B cell (primary cell): ENCODE measurements around the gene MT3. TPM values are rescaled to one million over a fixed set of nuclear protein-coding genes. Genes with fewer than 3 reads are reported as not detected.
A peak's percentile ranks its signal among the peaks of the same experiment; 100 is the strongest.

Experiments used
- ATAC-seq: fragments of 200-7000 bp; cut with Tn5 transposase; one replicate; pipeline ENCODE4 v1.10.0; 2021; ENCODE audit warnings: low read depth, mild to moderate bottlenecking, moderate number of reproducible peaks, moderate library complexity
- CTCF ChIA-PET: fragments of 350-600 bp; sonication (Branson Sonifier 250); formaldehyde crosslinking; loops from one replicate; lab custom pipeline; 2021; ENCODE audit warnings: antibody characterized with exemption, inconsistent platforms; lab: Charles Lee
- POLR2A ChIA-PET: fragments of 350-600 bp; sonication (Branson Sonifier 250); formaldehyde crosslinking; loops from one replicate; lab custom pipeline; 2021; ENCODE audit warnings: antibody characterized with exemption; lab: Charles Lee
- DNase-seq: peaks from one replicate; pipeline ENCODE4 v3.0.0; 2013
- H2AFZ ChIP-seq: 2 replicates; pipeline ENCODE4 v1.6.1; 2012; ENCODE audit warnings: mild to moderate bottlenecking, low read depth, low read length; ENCODE audit not compliant: insufficient read depth, poor library complexity, severe bottlenecking
- H3K27ac ChIP-seq, 2 donors: 1 replicate in 1 of 2; 2 replicates in 1 of 2; pipeline ENCODE4 v1.5.1; 2012 to 2013; ENCODE audit warnings: low read length in 2 of 2, mild to moderate bottlenecking in 2 of 2, moderate library complexity in 1 of 2
- H3K27me3 ChIP-seq, 4 experiments: fragments of 200-600 bp in 1 of 4; sonication (generic) in 1 of 4; replicated peaks in 1 of 4; 1 replicate in 2 of 4; 2 replicates in 2 of 4; pipeline versions ENCODE4 v1.6.1 to v1.7.0; 2013 to 2016; ENCODE audit warnings: low read length in 3 of 4, mild to moderate bottlenecking in 2 of 4, mixed read lengths in 1 of 4, moderate library complexity in 1 of 4; ENCODE audit not compliant: insufficient read depth in 4 of 4, control insufficient read depth in 3 of 4; ENCODE audit errors: control extremely low read depth in 1 of 4
- H3K36me3 ChIP-seq, 2 experiments: replicated peaks in 1 of 2; 1 replicate in 1 of 2; 2 replicates in 1 of 2; pipeline versions ENCODE4 v1.6.1 to v1.7.1; 2013; ENCODE audit warnings: low read length in 1 of 2; ENCODE audit not compliant: insufficient read depth in 2 of 2, control insufficient read depth in 1 of 2; ENCODE audit errors: control extremely low read depth in 1 of 2, extremely low read depth in 1 of 2
- H3K4me1 ChIP-seq, 2 donors: fragments of 200-600 bp in 1 of 2; sonication (generic) in 1 of 2; 1 replicate in 1 of 2; 2 replicates in 1 of 2; pipeline versions ENCODE4 v1.5.1 to v1.6.1; 2013 to 2017; ENCODE audit warnings: low read length in 2 of 2; ENCODE audit not compliant: control insufficient read depth in 2 of 2, insufficient read depth in 2 of 2
- H3K4me2 ChIP-seq: replicated peaks from 2 replicates; pipeline ENCODE3; 2012; ENCODE audit warnings: mild to moderate bottlenecking, low read depth, low read length; ENCODE audit not compliant: poor library complexity, severe bottlenecking
- H3K4me3 ChIP-seq, 5 experiments: fragments of 200-600 bp in 1 of 5; sonication (generic) in 1 of 5; 1 replicate in 3 of 5; 2 replicates in 2 of 5; pipeline versions ENCODE4 v1.5.1 to v1.7.0; 2011 to 2016; ENCODE audit warnings: low read length in 4 of 5, mild to moderate bottlenecking in 4 of 5, low read depth in 2 of 5, control low read depth in 1 of 5, moderate library complexity in 1 of 5; ENCODE audit not compliant: insufficient read depth in 1 of 5; ENCODE audit errors: control extremely low read depth in 1 of 5, extremely low read depth in 1 of 5
- H3K79me2 ChIP-seq: fragments of 200-600 bp; sonication (generic); one replicate; pipeline ENCODE4 v1.6.0; 2016; ENCODE audit warnings: low read length; ENCODE audit not compliant: control insufficient read depth, insufficient read depth
- H3K9ac ChIP-seq: fragments of 200-600 bp; sonication (generic); 2 replicates; pipeline ENCODE4 v1.6.1; 2017; ENCODE audit warnings: mild to moderate bottlenecking, low read length, moderate library complexity
- H3K9me3 ChIP-seq, 3 donors: one replicate each; pipeline versions ENCODE4 v1.6.1 to v1.7.1; 2013; ENCODE audit warnings: low read length in 2 of 3; ENCODE audit not compliant: control insufficient read depth in 2 of 3, insufficient read depth in 1 of 3; ENCODE audit errors: control extremely low read depth in 1 of 3
- H4K20me1 ChIP-seq: 2 replicates; pipeline ENCODE4 v1.6.0; 2012; ENCODE audit warnings: mild to moderate bottlenecking, low read length; ENCODE audit not compliant: insufficient read depth, control insufficient read depth, poor library complexity, severe bottlenecking
- H3K27ac Mint-ChIP-seq: one replicate; pipeline ENCODE4 v1.8.0; 2021; ENCODE audit warnings: mixed read lengths
- H3K27me3 Mint-ChIP-seq: one replicate; pipeline ENCODE4 v1.8.0; 2021; ENCODE audit warnings: mixed read lengths
- H3K4me1 Mint-ChIP-seq: one replicate; pipeline ENCODE4 v1.8.0; 2021; ENCODE audit warnings: mixed read lengths
- H3K4me3 Mint-ChIP-seq: one replicate; pipeline ENCODE4 v1.8.0; 2021; ENCODE audit warnings: mixed read lengths
- H3K9me3 Mint-ChIP-seq: one replicate; pipeline ENCODE4 v1.8.0; 2022; ENCODE audit warnings: mixed read lengths; ENCODE audit not compliant: insufficient read depth
- EZH2 ChIP-seq: IDR thresholded peaks from 2 replicates; pipeline ENCODE4 v1.6.1; 2012; ENCODE audit warnings: borderline replicate concordance, low read depth, mild to moderate bottlenecking, moderate library complexity, low read length; ENCODE audit not compliant: insufficient read depth, poor library complexity, severe bottlenecking
- WGBS: methylation state at CpG from one replicate; pipeline ENCODE4 v1.1.5; 2013; ENCODE audit warnings: missing lambda C conversion rate; ENCODE audit not compliant: insufficient coverage; 5-methylcytosine and 5-hydroxymethylcytosine counted together
- intact Hi-C: fragments of 100-400 bp; cut with micrococcal nuclease; formaldehyde crosslinking; loops from one replicate; pipeline ENCODE4 v1.10.0; 2022
- polyA plus RNA-seq: library from polyadenylated mRNA; depleted of rRNA; stranded (reverse); fragments of >200 nt; gene quantifications from 2 replicates; pipeline ENCODE4 v1.2.3, GENCODE V29; 2012
- total RNA-seq, 2 donors: library from RNA; stranded (reverse); fragments of 120-200 nt in 1 of 2; gene quantifications; 1 replicate in 1 of 2; 2 replicates in 1 of 2; pipeline versions ENCODE4 v1.2.3 to v1.2.4, GENCODE V29; 2013 to 2022
- TF ChIP-seq, protein P1 (sequence below): fragments of 200-600 bp; IDR thresholded peaks from one replicate; pipeline ENCODE4 v1.8.0; 2022; ENCODE audit warnings: antibody characterized with exemption, mild to moderate bottlenecking

Gene MT3
- total and polyA plus RNA-seq, 2 donors (not counting 1 experiment from before 2014, with no cell fraction given): not detected

DNA sequence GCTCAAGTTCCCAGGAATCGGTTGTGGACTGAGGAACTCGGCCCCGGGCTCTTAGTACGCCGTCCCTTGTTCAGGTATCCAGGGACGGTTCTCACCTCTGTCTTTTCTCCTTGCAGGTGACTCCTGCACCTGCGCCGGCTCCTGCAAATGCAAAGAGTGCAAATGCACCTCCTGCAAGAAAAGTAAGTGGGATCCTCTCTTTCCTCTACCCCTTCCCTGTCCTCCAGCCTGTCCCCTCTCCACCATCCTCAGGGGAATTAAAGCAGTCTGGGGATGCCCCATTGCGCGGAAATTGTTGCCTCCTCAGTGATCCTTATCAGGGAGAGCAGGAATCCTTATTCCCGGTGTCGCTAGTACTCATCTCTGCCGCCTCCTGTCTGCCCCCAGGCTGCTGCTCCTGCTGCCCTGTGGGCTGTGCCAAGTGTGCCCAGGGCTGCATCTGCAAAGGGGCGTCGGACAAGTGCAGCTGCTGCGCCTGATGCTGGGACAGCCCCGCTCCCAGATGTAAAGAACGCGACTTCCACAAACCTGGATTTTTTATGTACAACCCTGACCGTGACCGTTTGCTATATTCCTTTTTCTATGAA lies 19.6 kb downstream of the MT3 start:
- H3K4me1 ChIP-seq: peaks cover 21 to 41% of the 10 kb centered on the region in 2 donors
- H3K79me2 ChIP-seq: no peaks in the 10 kb centered on the region
- peak overlapping the region; percentile 66 for H3K9ac ChIP-seq
- TF ChIP-seq EZH2: no peak
- TF ChIP-seq, protein P1, sequence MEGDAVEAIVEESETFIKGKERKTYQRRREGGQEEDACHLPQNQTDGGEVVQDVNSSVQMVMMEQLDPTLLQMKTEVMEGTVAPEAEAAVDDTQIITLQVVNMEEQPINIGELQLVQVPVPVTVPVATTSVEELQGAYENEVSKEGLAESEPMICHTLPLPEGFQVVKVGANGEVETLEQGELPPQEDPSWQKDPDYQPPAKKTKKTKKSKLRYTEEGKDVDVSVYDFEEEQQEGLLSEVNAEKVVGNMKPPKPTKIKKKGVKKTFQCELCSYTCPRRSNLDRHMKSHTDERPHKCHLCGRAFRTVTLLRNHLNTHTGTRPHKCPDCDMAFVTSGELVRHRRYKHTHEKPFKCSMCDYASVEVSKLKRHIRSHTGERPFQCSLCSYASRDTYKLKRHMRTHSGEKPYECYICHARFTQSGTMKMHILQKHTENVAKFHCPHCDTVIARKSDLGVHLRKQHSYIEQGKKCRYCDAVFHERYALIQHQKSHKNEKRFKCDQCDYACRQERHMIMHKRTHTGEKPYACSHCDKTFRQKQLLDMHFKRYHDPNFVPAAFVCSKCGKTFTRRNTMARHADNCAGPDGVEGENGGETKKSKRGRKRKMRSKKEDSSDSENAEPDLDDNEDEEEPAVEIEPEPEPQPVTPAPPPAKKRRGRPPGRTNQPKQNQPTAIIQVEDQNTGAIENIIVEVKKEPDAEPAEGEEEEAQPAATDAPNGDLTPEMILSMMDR: no peak
- H3K4me1 Mint-ChIP-seq: peaks cover 37% of the 10 kb centered on the region
- CTCF ChIA-PET: interaction anchor here (1.0 to 2.2 kb wide), 6 partner anchors 9 to 291 kb away, joined by 3 to 18 read pairs (median 4); no protein-coding TSS in a partner anchor
- ATAC-seq (no peak), DNase-seq (no peak)
- no peaks in the 10 kb centered on the region for H3K27me3 ChIP-seq
- intact Hi-C loops: loop anchor here (1.0 to 10.0 kb wide), 12 partner anchors 22 to 636 kb away; partner anchors contain the start of genes ARL2BP, MT1F, MT1X and NUDT21
- H4K20me1 ChIP-seq: no peaks in the 10 kb centered on the region
- POLR2A ChIA-PET: interaction anchor here (1.3 kb wide), 1 partner anchor 34 kb away, joined by 3 read pairs; no protein-coding TSS in a partner anchor
- peak overlapping the region; percentile 88 for H3K27ac Mint-ChIP-seq
- no peaks in the 10 kb centered on the region for H3K9me3 Mint-ChIP-seq
- H3K4me3 ChIP-seq: peak overlapping the region; percentile 60 to 77 (median 73)
- peak overlapping the region; percentile 77 for H2AFZ ChIP-seq
- WGBS: 0% methylated on average over 16 of the region's 21 CpGs
- peak overlapping the region; percentile 86 for H3K4me2 ChIP-seq
- peak overlapping the region; percentile 97 for H3K4me3 Mint-ChIP-seq
- no peaks in the 10 kb centered on the region for H3K27me3 Mint-ChIP-seq
- H3K27ac ChIP-seq: peak overlapping the region in 1 of 2 donors; percentile 12
- no peaks in the 10 kb centered on the region for H3K36me3 ChIP-seq
- no peaks in the 10 kb centered on the region for H3K9me3 ChIP-seq

DNA sequence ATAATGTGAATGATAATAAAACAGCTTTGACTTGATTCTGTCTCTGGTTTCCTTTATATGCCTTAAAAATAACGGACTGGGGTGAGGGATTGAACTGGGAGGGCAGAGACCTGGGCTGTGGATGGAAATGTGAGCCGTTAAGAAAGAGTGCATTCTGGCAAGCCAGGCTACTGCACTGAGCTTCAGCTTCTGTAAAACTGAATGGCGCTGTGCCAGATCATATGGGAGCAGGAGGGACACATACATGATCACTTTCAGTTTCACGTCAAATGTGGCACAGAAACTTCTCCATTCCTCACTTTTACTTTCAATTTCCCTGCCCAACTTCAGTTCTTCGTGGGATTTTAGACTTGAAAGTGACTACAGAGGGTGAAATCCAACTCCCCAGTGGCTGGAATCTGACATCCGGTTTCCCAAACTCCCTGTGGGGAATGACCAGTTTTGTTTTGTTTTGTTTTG lies 20.2 kb downstream of the MT3 start:
- Histone ChIP-seq H3K27me3 (no peaks in the 10 kb centered on the region), H3K9me3 (no peaks in the 10 kb centered on the region), H4K20me1 (no peaks in the 10 kb centered on the region), H3K27ac (peak overlapping the region; percentile 12 to 27), H3K4me2 (peak overlapping the region; percentile 86), H3K4me1 (peaks cover 21 to 41% of the 10 kb centered on the region in 2 donors), H2AFZ (peak overlapping the region; percentile 77), H3K36me3 (no peaks in the 10 kb centered on the region), H3K4me3 (peak overlapping the region; percentile 60 to 77 (median 73)), H3K79me2 (no peaks in the 10 kb centered on the region), H3K9ac (peak overlapping the region; percentile 66)
- WGBS: 0% methylated on average over 3 of the region's 6 CpGs
- H3K4me1 Mint-ChIP-seq: peaks cover 37% of the 10 kb centered on the region
- no peaks in the 10 kb centered on the region for H3K9me3 Mint-ChIP-seq
- intact Hi-C loops: loop anchor here (1.0 to 10.0 kb wide), 7 partner anchors 21 to 635 kb away; partner anchors contain the start of genes ARL2BP, NUDT21, NUP93 and OGFOD1
- TF ChIP-seq EZH2: no peak
- TF ChIP-seq, protein P1: no peak
- DNase-seq (peak; percentile 91), ATAC-seq (peak; percentile 63)
- no peaks in the 10 kb centered on the region for H3K27me3 Mint-ChIP-seq
- H3K4me3 Mint-ChIP-seq: peak overlapping the region; percentile 97
- ChIA-PET CTCF (interaction anchor here (1.0 to 2.2 kb wide), 6 partner anchors 8 to 95 kb away, joined by 3 to 18 read pairs (median 5); no protein-coding TSS in a partner anchor), POLR2A (no interaction called here)
- H3K27ac Mint-ChIP-seq: peak overlapping the region; percentile 88
